ENCODE measurements around the gene KIAA0408.

- no peak for TF ChIP-seq EZH2 (IDR thresholded peaks at IDR 0.05; ENCODE audit: insufficient read depth, poor library complexity, severe bottlenecking)
- TF ChIP-seq EZH2phosphoT487 (IDR thresholded peaks at IDR 0.05; ENCODE audit: insufficient read depth, low read depth): 0 out of 2 replicates have a peak, but pooled peaks have one; percentile 51
Observed at GRCh38 chr6:127484212-127484863, 25.1 kb upstream of the KIAA0408 start.
